Superior temporal gyrus (tissue), 1 donor: Measurements from ENCODE around the gene TCF12.
A peak's percentile ranks its signal among the peaks of the same experiment; 100 is the strongest.

Source experiments
- DNase-seq: peaks from one replicate; pipeline ENCODE4 v3.0.0-alpha.2; 2016; ENCODE audit errors: extremely low spot score

TCF12 gene

DNA sequence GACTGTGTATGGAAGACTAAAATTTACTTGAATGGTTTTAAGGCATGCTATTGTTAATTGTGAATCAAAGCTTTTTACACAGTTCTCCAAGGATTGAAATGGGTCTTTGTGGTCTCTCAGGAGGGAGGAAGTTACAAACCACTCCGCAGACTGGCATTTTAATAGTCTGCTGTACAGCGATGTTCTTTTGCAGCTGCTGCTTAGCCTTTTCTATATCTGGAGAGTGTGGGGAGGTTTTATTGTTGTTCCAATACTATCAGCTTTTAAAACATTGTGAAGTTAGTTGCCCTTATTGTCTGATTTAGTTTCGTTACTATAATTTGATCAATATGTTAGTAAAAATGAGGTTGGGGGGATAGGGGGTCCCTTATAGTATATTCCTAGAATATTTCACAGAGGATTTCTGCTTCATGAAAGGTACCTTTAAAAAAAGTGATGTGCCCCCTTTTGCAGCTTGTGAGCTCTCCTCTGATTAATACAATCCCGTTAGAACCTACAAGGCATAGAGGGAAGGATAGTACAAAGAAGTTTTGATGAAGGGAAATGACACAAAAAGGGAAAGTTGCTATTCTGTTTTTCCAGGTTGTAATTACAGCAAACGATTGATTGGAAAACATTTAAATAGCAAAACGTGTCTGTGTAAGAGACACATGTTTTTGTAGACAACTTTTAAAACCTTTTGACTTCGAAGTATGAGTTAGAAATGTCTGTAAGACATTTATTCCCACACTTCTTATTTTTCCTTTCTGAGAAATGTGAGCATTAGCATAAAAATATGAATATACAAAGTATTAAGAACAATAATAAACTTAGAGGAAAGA is 299.5 kb downstream of the TCF12 start:
- DNase-seq, result peak; percentile 76

DNA sequence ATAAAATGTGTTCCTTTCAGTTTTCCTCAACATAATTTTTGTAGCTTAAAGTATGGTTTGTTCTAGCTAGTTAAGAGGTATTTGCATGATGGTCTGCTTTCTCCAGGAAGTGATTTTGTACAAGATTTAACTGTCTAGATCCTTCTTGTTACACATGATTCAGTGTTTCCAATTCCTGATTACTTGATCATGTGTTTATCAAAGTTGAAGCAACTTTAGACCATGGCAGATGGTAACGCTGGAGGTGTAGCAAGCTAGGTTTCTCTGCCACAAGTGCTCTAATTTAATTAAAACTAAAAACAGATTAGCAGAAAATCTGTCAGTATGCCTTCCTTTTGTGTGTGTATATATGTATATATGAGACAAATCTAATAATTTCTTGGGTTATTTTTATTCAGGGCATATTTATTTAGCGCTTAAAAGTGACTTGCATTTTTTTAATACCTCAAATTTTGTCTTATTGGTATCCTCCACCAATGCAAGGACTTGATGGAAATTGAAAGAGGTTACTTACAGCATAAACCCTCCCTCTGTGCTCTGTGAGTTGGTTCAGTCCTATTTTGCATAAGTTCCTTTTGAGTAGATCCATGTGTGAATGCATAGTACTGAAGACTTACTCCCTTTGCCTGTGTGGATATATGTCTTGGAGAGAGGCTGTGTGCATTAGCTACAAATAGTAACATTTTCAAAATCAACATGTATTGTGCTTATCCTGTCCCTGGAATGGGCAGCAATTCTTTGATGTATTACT is 300.6 kb downstream of the TCF12 start:
- peak; percentile 48 for DNase-seq

GRCh38 chr15:57220205-57220604 is 301.8 kb downstream of the TCF12 start:
- DNase-seq, result no peak

GRCh38 chr15:57221134-57221533 is 302.7 kb downstream of the TCF12 start:
- no peak for DNase-seq

DNA sequence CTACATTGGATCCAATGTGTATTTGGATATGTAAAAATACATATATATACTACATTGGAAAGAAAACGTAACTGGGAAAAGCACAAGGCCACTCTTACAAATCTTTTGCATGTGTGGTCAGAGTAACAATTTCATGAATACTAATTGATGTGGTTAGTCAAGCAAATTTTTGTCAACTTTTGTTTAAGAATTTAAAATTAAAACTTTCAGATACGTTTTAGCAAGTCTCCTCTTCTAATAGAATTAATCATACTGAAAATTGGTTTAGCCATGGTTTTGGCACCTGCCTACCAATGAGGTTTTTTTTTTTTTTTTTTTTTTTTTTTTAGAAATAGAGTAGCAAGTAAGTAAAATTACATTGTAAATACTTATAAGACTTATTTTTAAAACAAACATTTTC is 304.9 kb downstream of the TCF12 start:
- no peak for DNase-seq

GRCh38 chr15:57223887-57224286 is 305.4 kb downstream of the TCF12 start:
- no peak for DNase-seq

GRCh38 chr15:57224664-57225063 is 306.2 kb downstream of the TCF12 start:
- no peak for DNase-seq

- no peak for DNase-seq
Observed at GRCh38 chr15:57227166-57227565, 308.7 kb downstream of the TCF12 start.

DNA sequence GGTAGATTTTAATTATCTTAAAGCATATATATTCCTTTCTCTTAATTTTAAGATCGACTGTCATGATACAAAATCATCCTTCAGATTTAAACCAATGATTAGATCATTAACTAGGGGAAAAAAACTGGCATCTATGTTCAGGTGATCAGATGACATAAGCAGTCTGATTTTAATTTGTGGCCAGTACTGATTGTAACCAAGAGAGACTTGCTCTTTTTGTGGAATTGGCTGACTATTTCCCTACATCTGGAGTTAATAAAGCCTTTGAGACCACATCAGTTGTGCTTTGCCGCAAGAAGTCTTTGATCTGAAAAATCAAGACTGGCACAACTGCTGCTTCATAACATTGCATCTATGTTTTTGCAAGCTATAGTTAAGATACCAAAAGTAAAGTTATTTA is 309.5 kb downstream of the TCF12 start:
- DNase-seq, result no peak

DNA sequence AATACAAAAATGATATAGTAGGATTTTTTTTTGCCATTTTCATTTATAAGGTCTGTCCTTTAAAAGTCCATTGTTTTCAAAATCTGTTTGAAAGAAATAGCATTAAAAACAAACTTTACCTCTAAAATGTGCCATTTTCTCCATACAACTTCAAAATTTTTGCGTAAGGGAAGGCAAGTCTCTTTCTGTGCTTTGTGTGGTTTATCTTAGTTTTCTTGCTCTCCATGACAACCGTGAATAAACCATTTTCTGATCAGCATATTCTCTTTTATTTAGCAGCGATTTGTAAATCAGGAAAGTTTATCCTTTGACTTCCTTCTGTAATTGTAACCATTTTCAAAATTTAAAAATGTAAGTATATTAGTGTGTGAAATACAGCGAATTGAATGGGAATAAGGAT is 310.0 kb downstream of the TCF12 start:
- DNase-seq, result no peak

GRCh38 chr15:57229051-57229450 is 310.6 kb downstream of the TCF12 start:
- DNase-seq, result no peak

GRCh38 chr15:57231559-57231958 is 313.1 kb downstream of the TCF12 start:
- DNase-seq, result no peak

DNA sequence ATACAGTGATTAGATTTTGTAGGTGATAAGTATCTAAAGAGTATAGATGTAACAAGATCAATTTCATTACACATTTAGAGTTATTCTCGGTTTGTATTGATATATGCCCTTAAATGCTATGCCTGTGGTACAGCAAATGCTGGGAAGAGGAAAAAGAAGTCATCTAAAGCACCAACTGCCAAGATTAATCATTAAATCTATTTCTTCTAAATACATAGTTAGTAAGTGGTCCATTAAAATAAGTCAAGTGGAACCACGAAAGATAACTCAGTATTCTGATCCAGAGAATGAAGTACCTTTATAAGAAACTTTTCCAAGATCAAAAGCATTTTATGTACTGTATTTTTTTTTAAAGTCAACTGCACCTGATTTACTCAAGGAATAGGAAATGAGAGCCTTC is 315.7 kb downstream of the TCF12 start:
- no peak for DNase-seq

GRCh38 chr15:57235186-57235585 is 316.7 kb downstream of the TCF12 start:
- no peak for DNase-seq

GRCh38 chr15:57235873-57236272 is 317.4 kb downstream of the TCF12 start:
- DNase-seq, result no peak

- DNase-seq, result no peak
Observed at GRCh38 chr15:57236561-57237300, 318.3 kb downstream of the TCF12 start.

- DNase-seq, result peak; percentile 71
Observed at GRCh38 chr15:57237301-57237642, 318.8 kb downstream of the TCF12 start.

DNA sequence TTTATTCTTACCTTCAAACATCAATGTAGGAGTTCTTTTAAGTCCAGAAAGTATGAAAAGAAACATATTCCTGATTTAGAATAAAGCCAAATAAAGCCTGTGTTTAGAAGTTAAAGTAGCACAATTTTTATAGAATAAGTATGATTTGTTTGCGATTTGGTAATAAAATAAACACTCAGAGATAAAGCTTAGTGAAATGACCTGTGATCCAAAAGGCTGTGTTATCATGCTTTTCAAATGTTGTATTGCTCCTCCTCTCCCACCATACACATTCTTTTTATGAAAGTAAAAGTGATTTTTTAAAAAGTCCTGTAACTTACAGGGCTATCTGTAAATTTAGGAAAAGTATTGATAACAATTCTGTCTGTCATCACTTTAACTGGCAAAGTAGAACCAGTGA is 319.2 kb downstream of the TCF12 start:
- DNase-seq, result no peak

- no peak for DNase-seq
Observed at GRCh38 chr15:57245130-57245529, 326.7 kb downstream of the TCF12 start.

DNA sequence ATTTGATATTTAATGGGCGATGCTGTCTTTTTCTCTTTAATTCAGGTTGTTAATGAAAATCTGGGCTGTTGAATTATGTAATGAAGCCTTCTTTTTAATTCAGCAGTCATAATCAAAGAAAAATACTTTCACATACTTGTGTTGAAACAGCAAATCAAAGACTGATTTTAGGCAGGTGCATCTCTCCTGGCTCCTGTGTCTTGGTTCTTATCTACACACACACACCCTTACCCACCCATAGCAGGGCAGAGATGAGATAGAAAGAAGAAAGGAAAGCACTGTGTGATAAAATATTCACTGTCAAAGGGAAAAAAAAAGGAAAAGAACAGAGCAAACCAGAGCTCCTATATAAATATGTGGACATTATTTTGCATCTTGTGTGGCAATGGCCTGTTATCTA is 327.3 kb downstream of the TCF12 start:
- DNase-seq, result no peak

DNA sequence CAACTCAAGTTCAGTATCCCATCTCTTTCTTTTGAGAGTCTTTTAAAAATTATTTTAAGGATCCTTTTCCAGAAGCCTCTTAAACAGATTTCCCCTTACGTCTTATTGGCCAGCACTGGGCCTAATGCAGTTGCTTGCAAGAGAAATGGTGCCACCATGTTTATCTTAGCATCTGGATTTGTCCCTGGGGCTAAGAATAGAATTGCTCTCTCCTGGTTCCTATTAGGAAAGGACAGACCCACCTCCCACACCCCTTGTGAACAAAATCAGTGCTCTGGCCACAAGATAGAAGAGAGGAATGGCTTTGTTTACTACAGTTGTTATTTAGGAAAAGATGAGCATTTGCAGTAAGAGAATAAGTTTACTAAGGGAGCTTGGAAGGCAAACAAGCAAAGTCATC is 329.6 kb downstream of the TCF12 start:
- no peak for DNase-seq

- DNase-seq, result no peak
Observed at GRCh38 chr15:57251308-57251707, 332.9 kb downstream of the TCF12 start.

DNA sequence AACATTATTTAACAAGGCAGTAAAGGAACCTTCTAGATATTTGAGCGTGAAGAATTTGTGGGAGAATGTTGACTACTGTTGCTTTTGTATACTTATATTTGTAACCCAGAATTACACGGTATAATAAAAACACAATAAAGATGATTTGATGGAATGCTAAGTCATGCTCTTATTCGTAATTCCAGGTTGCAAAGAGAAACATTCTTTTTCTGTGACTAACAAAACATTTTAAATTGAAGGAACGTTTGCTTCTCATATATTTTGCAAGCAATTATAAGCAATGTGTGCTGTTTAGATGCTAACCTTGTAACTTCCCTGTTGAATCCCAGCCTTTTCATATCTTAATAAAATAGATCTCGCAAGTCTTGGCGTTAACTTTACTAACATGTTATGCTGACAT is 333.5 kb downstream of the TCF12 start:
- DNase-seq, result no peak
